Right cardiac atrium (tissue), 5 donors: ENCODE measurements around the gene ZC3H12D. TPM values are rescaled to one million over a fixed set of nuclear protein-coding genes. Genes with fewer than 3 reads are reported as not detected.

Experiments
- ATAC-seq, 2 donors: fragments of 200-7000 bp; cut with Tn5 transposase; one replicate each; pipeline versions ENCODE4 v1.8.0 to v1.9.1; 2020; ENCODE audit warnings: moderate library complexity in 2 of 2, mild to moderate bottlenecking in 1 of 2
- DNase-seq, 3 donors: peaks; one replicate each; pipeline ENCODE4 v3.0.0-alpha.2; 2020
- H3K27ac ChIP-seq: one replicate; pipeline ENCODE4 v1.5.1; 2013; ENCODE audit warnings: mild to moderate bottlenecking, low read length, control low read depth, moderate library complexity
- H3K27me3 ChIP-seq: one replicate; pipeline ENCODE4 v1.6.1; 2013; ENCODE audit not compliant: control insufficient read depth, insufficient read depth
- H3K4me1 ChIP-seq: one replicate; pipeline ENCODE4 v1.6.1; 2013; ENCODE audit warnings: low read length; ENCODE audit not compliant: control insufficient read depth, insufficient read depth
- H3K4me3 ChIP-seq: one replicate; pipeline ENCODE4 v1.5.1; 2013; ENCODE audit warnings: low read length, control low read depth
- H3K9me3 ChIP-seq: one replicate; pipeline ENCODE4 v1.6.1; 2013; ENCODE audit warnings: low read length; ENCODE audit not compliant: control insufficient read depth
- WGBS: extraction: QIAGEN DNeasy Blood & Tissue Kit; methylation state at CpG from one replicate; pipeline ENCODE4 v1.1.7; 2013; 5-methylcytosine and 5-hydroxymethylcytosine counted together
- intact Hi-C, 4 donors: fragments of 100-400 bp; cut with DNase I; formaldehyde crosslinking; loops; one replicate each; pipeline versions ENCODE4 v1.11.0 to v1.14.0; 2022 to 2023
- polyA plus RNA-seq: library from polyadenylated mRNA; stranded (reverse); fragments of 200-250 nt; gene quantifications from one replicate; pipeline ENCODE4 v1.2.3, GENCODE V29; 2013
- total RNA-seq, 4 donors: library from RNA; stranded (reverse); fragmentation: NEBNext Ultra II Directional; extraction: Animal tissue kit (Norgen Biotek cat#: 25700); gene quantifications; one replicate each; pipeline ENCODE4 v1.2.1, GENCODE V29; 2021
- donor health status: healthy with polysubstance abuse.
- donor health status: DM: no; HTN: yes; CAD: no.
- donor health status: DM: no; HTN: no; CAD: no.
- donor health status: DM: no; HTN: yes; CAD: no; lungs with severe emphysema.
- donor health status: DM: yes; HTN: yes; CAD: no.

The ZC3H12D gene
- total and polyA plus RNA-seq, 5 donors: 0.34 to 1.1 (median 0.56) TPM

DNA sequence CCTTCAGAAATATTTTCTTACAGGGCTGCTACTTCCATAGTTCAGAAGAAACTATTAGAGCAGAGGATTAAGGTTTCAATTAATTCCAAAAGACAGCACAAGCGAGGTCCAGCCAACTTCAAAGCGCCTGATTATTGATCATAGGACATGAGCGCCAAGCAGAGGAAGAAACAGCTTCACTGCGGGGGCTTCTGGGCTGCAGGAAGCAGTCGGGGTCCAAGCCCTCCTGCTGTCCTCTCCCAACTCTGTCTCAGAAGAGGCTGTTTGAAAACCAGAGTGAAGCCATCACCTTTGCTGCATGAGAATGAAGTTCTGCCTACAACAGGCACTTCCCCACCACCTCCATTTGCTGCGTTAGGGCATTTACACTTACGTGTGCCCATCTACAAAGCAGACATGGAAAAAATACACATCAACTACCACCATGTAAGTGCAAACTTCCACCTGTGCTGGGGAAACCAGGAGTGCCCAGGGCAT, 60.8 kb downstream of the ZC3H12D start:
- no peak for DNase-seq
- Histone ChIP-seq H3K27ac (no peak overlapping the region), H3K9me3 (no peaks in the 10 kb centered on the region), H3K4me1 (no peaks in the 10 kb centered on the region), H3K27me3 (no peaks in the 10 kb centered on the region), H3K4me3 (no peak overlapping the region)
- intact Hi-C loops: no loop called here
- WGBS: 62% methylated on average over 7 of the region's 7 CpGs
- ATAC-seq: no peak

GRCh38 chr6:149422581-149422980, 62.2 kb downstream of the ZC3H12D start:
- intact Hi-C loops: no loop called here
- H3K4me1 ChIP-seq: no peaks in the 10 kb centered on the region
- DNase-seq (no peak), ATAC-seq (no peak)
- H3K9me3 ChIP-seq: no peaks in the 10 kb centered on the region
- H3K27me3 ChIP-seq: no peaks in the 10 kb centered on the region
- 92% methylated on average over 4 of the region's 4 CpGs for WGBS
- H3K4me3 ChIP-seq: no peak overlapping the region
- no peak overlapping the region for H3K27ac ChIP-seq

DNA sequence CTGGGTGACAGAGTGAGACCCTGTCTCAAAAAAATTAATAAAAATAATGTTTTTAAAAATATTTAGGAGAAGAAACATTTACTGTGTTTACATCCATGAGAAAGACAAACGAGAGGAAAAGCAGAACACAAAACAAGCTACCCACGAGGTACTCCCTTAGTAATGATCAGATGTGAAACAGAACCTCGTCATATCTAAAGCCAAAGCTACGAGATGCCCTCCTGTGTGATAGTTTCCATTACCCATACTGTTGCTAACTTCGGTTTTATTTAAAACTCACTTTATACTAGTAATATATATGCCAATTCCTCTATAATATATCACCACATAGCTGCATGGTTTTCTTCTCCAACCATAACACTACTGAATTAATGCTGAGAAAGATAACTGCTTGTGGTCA, 63.7 kb downstream of the ZC3H12D start:
- intact Hi-C loops: no loop called here
- 86% methylated on average over 5 of the region's 5 CpGs for whole genome bisulfite sequencing
- Histone ChIP-seq H3K4me3 (no peak overlapping the region), H3K4me1 (no peaks in the 10 kb centered on the region), H3K27ac (no peak overlapping the region), H3K27me3 (no peaks in the 10 kb centered on the region), H3K9me3 (no peaks in the 10 kb centered on the region)
- DNase-seq (no peak), ATAC-seq (no peak)

DNA sequence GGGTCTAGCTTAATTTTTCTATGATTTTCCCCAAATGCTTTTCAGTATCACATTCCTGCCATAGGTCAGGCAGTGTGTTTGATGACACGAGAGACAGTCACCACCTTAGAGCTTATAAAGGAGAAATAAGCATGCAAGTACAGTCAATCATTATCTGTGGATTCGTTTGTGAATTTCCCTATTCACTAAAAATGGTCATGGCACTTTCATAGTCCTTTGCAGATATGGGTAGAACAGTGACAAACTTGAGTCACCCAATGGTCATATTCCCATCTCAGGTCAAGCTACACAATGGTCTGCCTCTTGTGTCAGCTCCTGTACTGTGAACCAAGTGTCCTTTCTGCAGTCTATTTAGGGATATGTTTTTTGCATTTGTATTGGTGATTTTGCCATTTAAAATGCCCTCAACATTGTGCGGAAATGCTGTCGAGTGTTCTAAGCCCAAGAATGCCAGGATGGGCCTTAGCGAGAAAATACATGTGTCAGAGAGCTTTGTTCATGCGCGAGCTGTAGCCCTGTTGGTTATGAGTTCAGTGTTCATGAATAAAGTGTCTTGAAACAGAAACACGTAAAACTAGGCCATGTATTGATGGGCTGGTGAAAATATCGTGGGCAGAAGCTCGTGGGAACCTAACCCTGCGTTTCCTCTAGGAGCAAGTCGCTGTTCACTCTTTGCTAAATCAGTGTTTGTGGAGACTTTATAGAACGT, 65.0 kb downstream of the ZC3H12D start:
- H3K4me3 ChIP-seq: no peak overlapping the region
- H3K4me1 ChIP-seq: no peaks in the 10 kb centered on the region
- 88% methylated on average over 13 of the region's 13 CpGs for WGBS
- no peaks in the 10 kb centered on the region for H3K27me3 ChIP-seq
- no peaks in the 10 kb centered on the region for H3K9me3 ChIP-seq
- no peak for DNase-seq
- no peak overlapping the region for H3K27ac ChIP-seq
- intact Hi-C loops: loop anchor here in 1 of 4 donors (10.0 kb wide), 1 partner anchor 95 kb away; no protein-coding TSS in a partner anchor
- no peak for ATAC-seq

- H3K27ac ChIP-seq: no peak overlapping the region
- 95% methylated on average over 4 of the region's 4 CpGs for WGBS
- intact Hi-C loops: loop anchor here in 1 of 4 donors (10.0 kb wide), 1 partner anchor 90 kb away; no protein-coding TSS in a partner anchor
Observed at GRCh38 chr6:149414821-149415220, 70.0 kb downstream of the ZC3H12D start.

GRCh38 chr6:149414009-149414408, 70.8 kb downstream of the ZC3H12D start:
- no peak overlapping the region for H3K27ac ChIP-seq
- H3K4me1 ChIP-seq: no peaks in the 10 kb centered on the region
- no peak for DNase-seq
- ATAC-seq: no peak
- intact Hi-C loops: loop anchor here in 1 of 4 donors (10.0 kb wide), 1 partner anchor 89 kb away; no protein-coding TSS in a partner anchor
- H3K4me3 ChIP-seq: no peak overlapping the region
- WGBS: 66% methylated on average over 4 of the region's 4 CpGs
- H3K9me3 ChIP-seq: no peaks in the 10 kb centered on the region
- no peaks in the 10 kb centered on the region for H3K27me3 ChIP-seq

More at GRCh38 chr6:149414821-149415220, 70.0 kb downstream of the ZC3H12D start:
- H3K9me3 ChIP-seq: no peaks in the 10 kb centered on the region
- H3K4me1 ChIP-seq: no peaks in the 10 kb centered on the region
- no peak for DNase-seq
- no peak overlapping the region for H3K4me3 ChIP-seq
- no peak for ATAC-seq
- no peaks in the 10 kb centered on the region for H3K27me3 ChIP-seq

DNA sequence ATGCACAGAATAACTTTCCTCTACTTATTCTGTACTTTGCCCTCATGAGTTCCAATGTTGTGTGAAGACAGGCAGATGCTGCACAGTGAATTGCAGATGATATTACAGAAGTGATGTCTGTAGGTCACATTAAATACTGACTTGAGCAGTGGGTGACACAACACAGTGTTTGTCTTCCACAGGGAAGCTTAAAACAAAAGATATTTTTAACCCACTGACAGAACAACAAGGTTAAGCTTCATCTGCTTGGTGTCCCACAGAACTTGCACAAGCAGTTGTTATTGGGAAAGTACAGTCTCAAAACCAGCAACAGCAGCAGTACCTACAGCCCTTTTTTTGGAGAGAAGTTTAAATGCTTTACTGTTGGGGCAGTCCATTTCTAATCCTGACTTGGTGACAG, 74.3 kb downstream of the ZC3H12D start:
- H3K27ac ChIP-seq: no peak overlapping the region
- intact Hi-C loops: loop anchor here in 1 of 4 donors (10.0 kb wide), 1 partner anchor 86 kb away; no protein-coding TSS in a partner anchor
- no peaks in the 10 kb centered on the region for H3K27me3 ChIP-seq
- H3K4me1 ChIP-seq: no peaks in the 10 kb centered on the region
- H3K9me3 ChIP-seq: no peaks in the 10 kb centered on the region
- DNase-seq: no peak
- ATAC-seq: peak in 1 of 2 donors; percentile 43
- no peak overlapping the region for H3K4me3 ChIP-seq

GRCh38 chr6:149409617-149410016, 75.2 kb downstream of the ZC3H12D start:
- intact Hi-C loops: loop anchor here in 1 of 4 donors (10.0 kb wide), 1 partner anchor 85 kb away; no protein-coding TSS in a partner anchor

GRCh38 chr6:149405823-149406765, 78.7 kb downstream of the ZC3H12D start:
- WGBS: 78% methylated on average over 5 of the region's 5 CpGs
- Histone ChIP-seq H3K27ac (no peak overlapping the region), H3K9me3 (no peaks in the 10 kb centered on the region), H3K4me1 (no peaks in the 10 kb centered on the region), H3K27me3 (no peaks in the 10 kb centered on the region), H3K4me3 (no peak overlapping the region)
- intact Hi-C loops: no loop called here
- DNase-seq (no peak), ATAC-seq (no peak)

More at GRCh38 chr6:149409617-149410016, 75.2 kb downstream of the ZC3H12D start:
- Histone ChIP-seq H3K4me1 (no peaks in the 10 kb centered on the region), H3K27ac (peak overlapping the region; percentile 45), H3K9me3 (no peaks in the 10 kb centered on the region), H3K4me3 (no peak overlapping the region), H3K27me3 (no peaks in the 10 kb centered on the region)
- DNase-seq (no peak), ATAC-seq (peak in 1 of 2 donors; percentile 66)
- 79% methylated on average over 3 of the region's 3 CpGs for whole genome bisulfite sequencing

GRCh38 chr6:149403534-149403933, 81.3 kb downstream of the ZC3H12D start:
- WGBS: 99% methylated on average over 3 of the region's 3 CpGs
- DNase-seq: no peak
- intact Hi-C loops: no loop called here
- Histone ChIP-seq H3K27ac (no peak overlapping the region), H3K4me1 (no peaks in the 10 kb centered on the region), H3K4me3 (no peak overlapping the region), H3K27me3 (no peaks in the 10 kb centered on the region), H3K9me3 (no peaks in the 10 kb centered on the region)
- no peak for ATAC-seq

GRCh38 chr6:149400050-149400449, 84.8 kb downstream of the ZC3H12D start, which contains the start of gene SUMO4:
SUMO4 (plus strand) TSS chr6:149400262; CDS start chr6:149400392, 130 bp downstream.
- ATAC-seq (no peak), DNase-seq (no peak)
- intact Hi-C loops: no loop called here
- Histone ChIP-seq H3K27me3 (no peaks in the 10 kb centered on the region), H3K4me1 (no peaks in the 10 kb centered on the region), H3K4me3 (no peak within 1 kb of the TSS), H3K27ac (no peak within 1 kb of the TSS), H3K9me3 (no peaks in the 10 kb centered on the region)
- WGBS: 98% methylated on average over 11 of the region's 11 CpGs
